Measurements from ENCODE around the gene PRKCZ. TPM values are rescaled to one million over a fixed set of nuclear protein-coding genes. Genes with fewer than 3 reads are reported as not detected.
A peak's percentile ranks its signal among the peaks of the same experiment; 100 is the strongest.

Gene PRKCZ
- total and polyA plus RNA-seq, 12 donors, result 8.4 to 18.4 (median 14.5) TPM

- TF ChIP-seq CTCF (IDR thresholded peaks at IDR 0.05), result no peak
- intact Hi-C loops (cut with DNase I), result no loop called here
- peak within 1 kb of the TSS in 4 of 10 donors; percentile 6 to 24 (median 16) for H3K4me3 ChIP-seq
- no peaks in the 10 kb centered on the region for H3K9me3 ChIP-seq
- ATAC-seq (peak in 4 of 8 donors; percentile 23 to 52 (median 44)), DNase-seq (peak; percentile 30 to 41)
- H3K27ac ChIP-seq, result no peak within 1 kb of the TSS
- H3K27me3 ChIP-seq, result peaks cover 4 to 80% (median 64%) of the 10 kb centered on the region in 7 donors
- no peaks in the 10 kb centered on the region for H3K36me3 ChIP-seq
- H3K4me1 ChIP-seq, result peaks cover 0 to 7% (median 0%) of the 10 kb centered on the region in 9 donors
- WGBS, 2 donors, result 4 to 7% methylated on average over 49 of the region's 49 CpGs
These were observed 46.6 kb upstream of the PRKCZ start, which contains the start of gene CFAP74 for GRCh38 chr1:2003541-2004131. CFAP74 (minus strand) TSS chr1:2003786; CDS start chr1:1990956, 12,830 bp downstream.

- peaks cover 4 to 79% (median 73%) of the 10 kb centered on the region in 7 donors for H3K27me3 ChIP-seq
- peaks cover 0 to 7% (median 0%) of the 10 kb centered on the region in 9 donors for H3K4me1 ChIP-seq
- no peak for DNase-seq
- H3K9me3 ChIP-seq, result no peaks in the 10 kb centered on the region
- no peak for TF ChIP-seq CTCF (IDR thresholded peaks at IDR 0.05)
- 66 to 72% methylated on average over 21 of the region's 21 CpGs for WGBS, 2 donors
- intact Hi-C loops (cut with DNase I), result no loop called here
- H3K4me3 ChIP-seq, result no peak overlapping the region
- no peak for ATAC-seq
- H3K36me3 ChIP-seq, result no peaks in the 10 kb centered on the region
- H3K27ac ChIP-seq, result no peak overlapping the region
These were observed 45.4 kb upstream of the PRKCZ start for GRCh38 chr1:2004856-2005255.

GRCh38 chr1:2009101-2010053 is 40.8 kb upstream of the PRKCZ start:
- peaks cover 0 to 5% (median 0%) of the 10 kb centered on the region in 9 donors for H3K4me1 ChIP-seq
- H3K9me3 ChIP-seq, result no peaks in the 10 kb centered on the region
- ATAC-seq (no peak), DNase-seq (no peak)
- no peak overlapping the region for H3K4me3 ChIP-seq
- intact Hi-C loops (cut with DNase I), result no loop called here
- H3K27me3 ChIP-seq, result peaks cover 0 to 64% (median 48%) of the 10 kb centered on the region in 7 donors
- TF ChIP-seq CTCF (IDR thresholded peaks at IDR 0.05), result no peak
- WGBS, 2 donors, result 85 to 87% methylated on average over 27 of the region's 27 CpGs
- no peak overlapping the region for H3K27ac ChIP-seq
- no peaks in the 10 kb centered on the region for H3K36me3 ChIP-seq

GRCh38 chr1:2014181-2014580 is 36.0 kb upstream of the PRKCZ start:
- Histone ChIP-seq H3K27ac (no peak overlapping the region), H3K4me3 (no peak overlapping the region), H3K27me3 (peaks cover 0 to 63% (median 34%) of the 10 kb centered on the region in 7 donors), H3K4me1 (peaks cover 0 to 13% (median 7%) of the 10 kb centered on the region in 9 donors), H3K36me3 (no peaks in the 10 kb centered on the region), H3K9me3 (no peaks in the 10 kb centered on the region)
- no peak for TF ChIP-seq CTCF (IDR thresholded peaks at IDR 0.05)
- WGBS, 2 donors, result 77 to 79% methylated on average over 15 of the region's 15 CpGs
- intact Hi-C loops (cut with DNase I), result no loop called here
- no peak for DNase-seq
- ATAC-seq, result no peak
